GM21515 (cell line): Measurements from ENCODE around the gene CAMK2G.
"Not testable (repeated sequence)": the region's sequence is repeated elsewhere in the genome, so short reads cannot be mapped to it uniquely, and the experiment has no call there.

ENCODE experiments used
- ATAC-seq: cut with Tn5 transposase; IDR thresholded peaks from one replicate; pipeline ENCODE4 v1.9.1; 2021; ENCODE audit not compliant: unreplicated experiment

The CAMK2G gene

DNA sequence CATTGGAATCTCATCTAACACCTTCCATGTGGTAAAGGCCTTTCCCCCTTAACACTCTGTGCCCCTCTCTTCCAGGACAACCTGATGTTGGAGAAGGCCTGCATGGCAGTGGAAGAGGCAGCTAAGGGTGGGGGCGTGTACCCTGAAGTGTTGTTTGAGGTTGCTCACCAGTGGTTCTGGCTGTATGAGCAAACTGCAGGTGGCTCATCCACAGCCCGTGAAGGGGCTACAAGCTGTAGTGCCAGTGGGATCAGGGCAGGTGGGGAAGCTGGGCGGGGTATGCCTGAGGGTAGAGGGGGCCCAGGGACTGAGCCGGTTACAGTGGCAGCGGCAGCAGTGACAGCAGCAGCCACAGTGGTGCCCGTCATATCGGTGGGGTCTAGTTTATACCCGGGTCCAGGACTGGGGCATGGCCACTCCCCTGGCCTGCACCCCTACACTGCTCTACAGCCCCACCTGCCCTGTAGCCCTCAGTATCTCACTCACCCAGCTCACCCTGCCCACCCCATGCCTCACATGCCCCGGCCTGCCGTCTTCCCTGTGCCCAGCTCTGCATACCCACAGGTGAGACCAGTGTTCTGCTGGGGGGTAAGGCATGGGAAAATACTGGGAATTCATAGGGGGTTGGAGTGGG is 75.3 kb downstream of the CAMK2G start:
- no peak for ATAC-seq

DNA sequence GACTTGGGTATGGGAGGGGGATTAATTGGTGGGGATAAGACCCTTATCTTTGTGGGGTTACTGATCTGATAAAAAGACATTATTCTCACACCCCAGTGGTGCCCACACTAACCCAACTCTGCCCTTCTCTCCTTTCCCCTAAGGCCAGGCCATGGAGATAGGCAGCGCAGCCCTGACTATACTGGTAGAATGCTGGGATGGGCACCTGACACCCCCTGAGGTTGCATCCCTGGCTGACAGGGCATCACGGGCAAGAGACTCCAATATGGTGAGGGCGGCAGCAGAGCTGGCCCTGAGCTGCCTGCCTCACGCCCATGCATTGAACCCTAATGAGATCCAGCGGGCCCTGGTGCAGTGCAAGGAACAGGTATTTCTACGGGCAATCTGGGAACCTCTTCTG is 76.3 kb downstream of the CAMK2G start:
- ATAC-seq = no peak

DNA sequence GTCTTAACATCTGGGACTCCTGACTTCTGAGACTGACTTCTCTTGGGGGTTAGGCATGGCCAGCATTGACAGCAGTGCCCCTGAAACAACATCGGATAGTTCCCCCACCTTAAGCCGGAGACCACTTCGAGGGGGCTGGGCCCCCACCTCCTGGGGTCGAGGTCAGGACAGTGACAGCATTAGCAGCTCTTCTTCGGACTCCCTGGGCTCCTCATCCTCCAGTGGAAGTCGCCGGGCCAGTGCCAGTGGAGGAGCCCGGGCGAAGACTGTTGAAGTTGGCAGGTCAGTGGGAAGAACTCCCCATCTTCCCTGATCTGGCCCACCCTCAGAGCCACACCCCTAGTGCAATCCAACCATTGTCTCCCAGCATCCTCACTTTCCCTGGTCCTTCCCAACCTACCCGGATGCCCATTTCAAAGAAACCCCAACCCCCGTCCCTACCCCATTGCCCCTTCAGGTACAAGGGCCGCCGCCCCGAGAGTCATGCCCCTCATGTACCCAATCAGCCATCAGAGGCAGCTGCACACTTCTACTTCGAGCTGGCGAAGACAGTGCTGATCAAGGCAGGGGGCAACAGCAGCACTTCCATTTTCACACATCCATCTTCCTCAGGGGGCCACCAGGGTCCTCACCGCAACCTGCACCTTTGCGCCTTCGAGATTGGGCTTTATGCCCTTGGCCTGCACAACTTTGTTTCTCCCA is 76.9 kb downstream of the CAMK2G start:
- no peak for ATAC-seq

DNA sequence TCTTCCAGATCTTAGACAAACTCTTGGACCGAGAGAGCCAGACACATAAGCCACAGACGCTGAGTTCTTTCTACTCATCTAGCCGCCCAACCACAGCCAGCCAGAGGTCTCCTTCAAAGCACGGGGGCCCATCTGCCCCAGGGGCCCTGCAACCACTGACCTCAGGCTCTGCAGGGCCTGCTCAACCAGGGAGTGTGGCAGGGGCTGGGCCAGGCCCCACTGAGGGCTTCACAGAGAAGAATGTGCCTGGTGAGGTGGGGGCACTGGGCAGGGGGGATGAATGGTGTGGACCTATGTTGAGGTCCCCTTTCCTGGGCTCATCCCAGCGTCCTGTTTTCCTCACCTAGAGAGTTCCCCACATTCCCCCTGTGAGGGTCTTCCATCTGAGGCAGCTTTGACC is 77.6 kb downstream of the CAMK2G start:
- ATAC-seq = no peak

DNA sequence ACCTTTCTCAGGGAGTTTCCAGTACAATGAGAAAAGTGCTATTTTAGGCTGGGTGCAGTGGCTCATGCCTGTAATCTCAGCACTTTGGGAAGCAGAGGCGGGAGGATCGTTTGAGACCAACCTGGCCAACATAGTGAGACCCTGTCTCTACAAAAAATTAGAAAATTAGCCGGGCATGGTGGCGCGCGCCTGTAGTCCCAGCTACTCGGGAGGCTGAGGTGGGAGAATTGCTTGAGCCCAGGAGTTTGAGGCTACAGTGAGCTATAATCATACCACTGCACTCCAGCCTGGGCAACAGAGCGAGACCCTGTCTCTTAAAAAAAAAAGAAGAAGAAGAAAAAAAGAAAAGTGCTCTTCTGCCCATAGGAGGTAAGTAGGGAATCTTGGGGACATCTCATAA is 78.3 kb downstream of the CAMK2G start:
- ATAC-seq = not testable (repeated sequence)

DNA sequence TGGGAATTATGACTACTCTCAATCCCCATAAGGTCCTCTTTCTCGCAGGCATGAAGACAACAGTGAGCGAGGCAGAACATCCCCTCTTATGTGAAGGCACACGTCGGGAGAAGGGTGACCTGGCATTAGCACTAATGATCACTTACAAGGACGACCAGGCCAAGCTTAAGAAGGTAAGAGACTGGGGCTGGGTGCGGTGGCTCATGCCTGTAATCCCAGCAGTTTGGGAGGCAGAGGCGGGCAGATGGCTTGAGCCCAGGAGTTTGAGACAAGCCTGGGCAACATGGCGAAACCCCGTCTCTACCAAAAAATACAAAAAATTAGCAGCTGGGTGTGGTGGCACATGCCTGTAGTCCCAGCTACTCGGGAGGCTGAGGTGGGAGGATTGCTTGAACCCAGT is 78.9 kb downstream of the CAMK2G start:
- ATAC-seq = not testable (repeated sequence)

DNA sequence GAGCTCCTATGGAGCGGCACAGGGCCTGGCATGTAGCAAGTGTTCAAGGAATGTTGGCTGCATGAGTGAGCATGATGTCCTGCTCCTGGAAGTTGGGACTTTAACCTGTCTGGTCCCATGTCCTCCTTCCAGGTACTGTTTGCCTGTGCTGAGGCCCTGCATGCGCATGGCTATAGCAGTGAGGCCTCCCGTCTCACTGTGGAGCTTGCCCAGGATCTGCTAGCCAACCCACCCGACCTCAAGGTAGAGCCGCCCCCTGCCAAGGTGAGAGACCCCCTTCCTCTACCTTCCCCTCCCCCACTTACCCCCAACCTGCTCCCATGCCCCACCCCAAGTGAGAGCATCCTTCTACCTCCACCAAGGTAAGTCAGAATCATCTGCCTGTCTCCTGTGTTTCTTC is 80.9 kb downstream of the CAMK2G start:
- no peak for ATAC-seq

DNA sequence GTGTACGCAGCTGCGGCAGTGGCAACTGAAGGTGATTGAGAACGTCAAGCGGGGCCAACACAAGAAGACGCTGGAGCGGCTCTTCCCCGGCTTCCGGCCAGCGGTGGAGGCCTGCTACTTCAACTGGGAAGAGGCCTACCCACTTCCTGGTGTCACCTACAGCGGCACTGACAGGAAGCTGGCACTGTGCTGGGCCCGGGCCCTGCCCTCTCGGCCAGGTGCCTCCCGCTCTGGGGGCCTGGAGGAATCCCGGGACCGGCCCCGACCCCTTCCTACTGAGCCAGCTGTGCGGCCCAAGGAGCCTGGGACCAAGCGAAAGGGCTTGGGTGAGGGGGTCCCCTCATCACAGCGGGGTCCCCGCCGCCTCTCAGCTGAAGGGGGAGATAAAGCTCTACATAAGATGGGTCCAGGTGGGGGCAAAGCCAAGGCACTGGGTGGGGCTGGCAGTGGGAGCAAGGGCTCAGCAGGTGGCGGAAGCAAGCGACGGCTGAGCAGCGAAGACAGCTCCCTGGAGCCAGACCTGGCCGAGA is 82.4 kb downstream of the CAMK2G start:
- ATAC-seq = no peak

DNA sequence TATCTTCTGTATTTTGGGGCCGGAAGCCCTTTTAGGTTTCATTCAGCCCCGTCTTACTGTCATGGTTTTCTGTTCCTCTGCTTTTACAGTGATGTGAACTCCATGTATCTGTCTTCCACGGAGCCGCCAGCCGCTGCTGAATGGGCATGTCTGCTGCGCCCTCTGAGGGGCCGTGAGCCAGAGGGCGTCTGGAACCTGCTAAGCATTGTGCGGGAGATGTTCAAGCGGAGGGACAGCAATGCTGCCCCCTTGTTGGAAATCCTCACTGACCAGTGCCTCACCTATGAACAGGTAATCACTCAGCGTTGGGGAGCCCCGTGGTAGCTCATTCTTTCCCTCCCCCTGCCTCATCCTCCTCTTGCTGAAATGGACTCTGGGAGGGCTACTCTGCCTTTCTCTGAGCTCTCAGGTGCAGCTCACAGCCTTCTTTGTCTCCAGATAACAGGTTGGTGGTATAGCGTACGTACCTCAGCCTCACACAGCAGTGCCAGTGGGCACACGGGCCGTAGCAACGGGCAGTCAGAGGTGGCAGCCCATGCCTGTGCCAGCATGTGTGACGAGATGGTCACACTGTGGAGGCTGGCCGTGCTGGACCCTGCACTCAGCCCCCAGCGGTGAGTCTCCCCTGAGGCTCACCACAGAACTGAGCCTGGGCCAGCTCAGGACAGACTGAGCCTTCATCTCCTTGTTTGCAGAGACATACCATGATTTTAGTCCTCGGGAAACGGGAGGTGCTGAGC is 83.3 kb downstream of the CAMK2G start:
- no peak for ATAC-seq

DNA sequence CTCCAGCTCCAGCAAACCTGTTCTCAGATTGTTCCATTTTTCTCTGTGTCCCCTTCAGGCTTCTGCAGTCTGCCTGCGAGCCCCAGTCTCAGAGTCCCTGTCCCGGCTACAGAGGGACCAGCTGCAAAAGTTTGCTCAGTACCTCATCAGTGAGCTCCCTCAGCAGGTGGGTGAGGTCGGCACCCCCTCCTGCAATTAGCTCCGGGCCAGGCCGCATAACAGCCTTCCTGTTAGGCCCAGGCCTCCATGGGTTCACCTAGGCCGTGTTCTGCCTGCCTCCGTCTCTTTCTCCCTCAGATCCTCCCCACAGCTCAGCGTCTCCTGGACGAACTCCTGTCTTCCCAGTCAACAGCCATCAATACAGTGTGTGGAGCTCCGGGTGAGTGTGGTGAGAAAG is 84.7 kb downstream of the CAMK2G start:
- no peak for ATAC-seq

DNA sequence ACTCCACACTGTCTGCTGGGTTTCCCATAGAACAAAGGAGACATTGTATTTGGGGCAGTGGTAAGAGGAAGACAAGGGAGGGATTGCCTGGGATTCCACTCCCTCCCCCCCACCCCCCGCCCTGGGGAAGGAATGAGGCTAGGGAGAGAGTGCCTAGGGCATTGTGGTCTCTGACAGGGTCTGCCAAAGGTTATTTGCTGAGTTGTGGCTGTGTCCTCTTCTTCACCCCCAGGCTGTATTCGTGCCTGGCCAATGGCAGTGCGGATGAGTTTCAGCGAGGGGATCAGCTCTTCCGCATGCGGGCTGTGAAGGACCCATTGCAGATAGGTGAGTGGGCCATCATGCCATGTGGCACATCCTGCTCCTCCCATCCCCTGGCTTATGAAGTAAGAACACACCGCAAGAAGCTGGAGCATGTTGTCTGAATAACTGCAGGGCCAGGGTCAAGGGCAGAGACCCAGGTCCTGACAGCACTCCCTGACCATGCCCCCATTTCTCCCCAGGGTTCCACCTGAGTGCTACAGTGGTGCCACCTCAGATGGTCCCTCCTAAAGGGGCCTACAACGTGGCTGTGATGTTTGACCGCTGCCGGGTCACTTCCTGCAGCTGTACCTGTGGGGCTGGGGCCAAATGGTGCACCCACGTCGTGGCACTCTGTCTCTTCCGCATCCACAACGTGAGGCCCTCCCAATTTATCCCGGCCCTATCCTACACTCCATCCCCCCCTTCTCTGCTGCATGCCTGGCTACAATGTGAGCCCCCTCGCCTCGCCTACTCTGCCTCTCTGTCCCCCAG is 85.3 kb downstream of the CAMK2G start:
- no peak for ATAC-seq

DNA sequence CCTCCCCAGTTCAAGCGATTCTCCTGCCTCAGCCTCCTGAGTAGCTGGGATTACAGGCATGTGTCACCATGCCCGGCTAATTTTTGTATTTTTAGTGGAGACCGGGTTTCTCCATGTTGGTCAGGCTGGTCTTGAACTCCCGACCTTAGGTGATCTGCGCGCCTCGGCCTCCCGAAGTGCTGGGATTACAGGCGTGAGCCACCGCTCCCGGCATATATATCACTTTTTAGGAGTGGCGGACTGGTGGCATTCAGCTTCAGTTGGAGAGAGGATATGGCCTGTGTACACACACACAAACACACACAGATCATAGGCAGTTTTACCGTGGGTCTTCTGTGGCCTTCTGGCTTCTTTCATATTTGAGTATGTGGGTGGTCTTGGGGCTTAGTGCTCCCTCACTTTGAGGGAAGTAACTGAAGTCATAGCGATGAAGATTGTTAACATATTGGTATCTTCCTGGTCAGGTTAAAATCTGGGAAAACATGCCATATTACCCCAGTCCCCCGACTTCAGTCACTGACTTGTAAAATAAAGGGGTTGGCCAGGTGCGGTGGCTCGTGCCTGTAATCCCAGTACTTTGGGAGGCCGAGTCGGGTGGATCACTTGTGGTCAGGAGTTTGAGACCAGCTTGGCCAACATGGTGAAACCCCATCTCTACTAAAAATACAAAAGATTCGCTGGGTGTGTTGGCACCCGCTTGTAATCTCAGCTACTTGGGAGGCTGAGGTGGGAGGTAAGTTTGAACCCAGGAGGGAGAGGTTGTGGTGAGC is 87.1 kb downstream of the CAMK2G start:
- ATAC-seq = not testable (repeated sequence)

DNA sequence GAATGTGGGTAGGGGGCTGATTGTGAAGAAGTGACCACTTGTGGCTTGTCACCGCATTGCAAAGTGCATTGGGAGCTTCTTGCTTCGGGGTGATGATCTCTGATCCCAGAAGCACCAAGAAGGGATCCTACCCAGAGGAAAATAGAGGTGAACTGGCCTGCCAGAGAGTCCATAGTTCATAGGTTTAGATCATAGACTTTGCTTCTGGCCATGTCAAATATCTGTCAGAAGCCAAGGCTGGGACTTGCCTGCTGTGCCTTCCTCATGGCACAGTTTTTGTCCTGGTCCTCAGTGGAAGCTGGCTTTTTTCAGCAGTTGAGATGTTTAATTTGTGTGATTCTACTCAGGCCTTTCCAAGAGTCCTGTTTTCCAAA is 87.9 kb downstream of the CAMK2G start:
- ATAC-seq = no peak

DNA sequence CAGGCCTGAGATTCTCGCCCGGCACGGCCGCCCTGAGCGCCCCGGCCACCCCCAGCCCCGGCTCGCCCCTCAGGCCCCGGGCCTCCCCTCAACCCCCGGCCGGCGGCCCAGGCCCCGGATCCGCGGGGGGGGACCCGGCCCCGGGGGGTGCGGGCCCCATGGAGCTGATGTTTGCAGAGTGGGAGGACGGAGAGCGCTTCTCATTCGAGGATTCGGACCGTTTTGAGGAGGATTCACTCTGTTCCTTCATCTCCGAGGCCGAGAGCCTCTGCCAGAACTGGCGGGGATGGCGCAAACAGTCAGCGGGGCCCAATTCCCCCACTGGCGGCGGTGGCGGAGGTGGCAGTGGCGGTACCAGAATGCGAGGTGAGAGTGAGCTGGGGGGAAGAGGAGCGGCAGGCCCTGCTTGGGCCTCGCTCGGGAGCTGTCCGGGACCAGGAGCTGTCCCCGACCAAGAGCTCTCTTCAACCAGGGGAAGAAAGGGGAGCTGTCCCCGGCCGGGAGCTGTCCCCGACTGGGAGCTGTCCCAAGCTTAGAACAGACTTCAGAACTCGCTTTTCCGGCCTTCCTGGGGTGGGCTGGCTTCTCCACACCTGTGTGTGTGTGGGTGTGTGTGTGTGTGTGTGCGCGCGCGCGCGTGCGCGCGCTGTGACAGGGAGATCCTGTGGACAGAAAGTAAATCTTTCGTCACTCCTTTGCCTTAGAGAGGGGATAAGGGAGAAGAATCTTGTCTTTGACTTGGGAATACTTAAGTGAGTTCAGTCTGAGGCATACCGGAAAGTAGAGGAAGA is 88.4 kb downstream of the CAMK2G start:
- peak; percentile 15 for ATAC-seq

DNA sequence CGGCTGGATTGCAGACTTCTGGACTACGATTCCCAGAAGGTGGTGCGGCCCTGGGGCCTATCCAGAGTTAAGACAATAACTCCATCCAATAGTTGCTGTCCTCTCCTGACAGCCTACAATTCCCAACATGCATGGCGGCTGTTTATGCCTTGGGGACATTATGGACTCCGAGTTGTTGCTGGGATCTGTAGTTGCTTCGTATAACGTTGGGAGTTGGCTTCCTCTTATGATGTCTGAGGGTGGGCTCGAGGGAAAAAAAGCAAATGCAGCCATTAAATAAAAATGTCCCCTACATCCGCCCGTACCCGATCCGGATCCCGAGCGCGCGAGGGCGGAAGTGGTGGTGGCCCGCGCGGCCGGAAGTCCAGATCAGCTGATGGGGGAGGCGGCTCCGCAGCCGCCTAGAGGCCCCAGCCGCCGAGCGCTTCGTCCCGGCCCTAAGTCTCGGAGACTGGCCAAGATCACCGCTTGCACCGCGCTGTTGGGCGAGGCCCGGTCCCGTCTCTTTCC is 89.1 kb downstream of the CAMK2G start, which contains the start of gene ZSWIM8:
TSS of gene ZSWIM8 (plus strand) at position 396 of the 510 bp plus-strand sequence. CDS start 273 bp downstream, outside the sequence.
- peak; percentile 75 for ATAC-seq

DNA sequence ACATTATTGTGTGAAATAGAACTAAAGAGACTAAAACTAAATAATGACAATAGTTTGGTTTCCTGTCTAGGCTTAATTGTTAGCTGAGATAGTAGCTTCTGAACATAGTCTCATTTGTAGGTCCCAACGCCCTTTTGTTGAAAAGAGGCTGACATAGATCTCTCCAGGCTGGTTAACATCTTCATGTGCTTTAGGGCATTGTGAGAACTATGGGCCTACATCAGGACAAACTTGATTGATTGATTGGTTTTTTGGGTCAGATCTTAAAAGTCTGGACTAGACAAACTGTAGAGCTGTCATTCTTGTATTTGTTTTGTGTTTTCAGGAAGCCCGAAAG is 91.6 kb downstream of the CAMK2G start:
- no peak for ATAC-seq

DNA sequence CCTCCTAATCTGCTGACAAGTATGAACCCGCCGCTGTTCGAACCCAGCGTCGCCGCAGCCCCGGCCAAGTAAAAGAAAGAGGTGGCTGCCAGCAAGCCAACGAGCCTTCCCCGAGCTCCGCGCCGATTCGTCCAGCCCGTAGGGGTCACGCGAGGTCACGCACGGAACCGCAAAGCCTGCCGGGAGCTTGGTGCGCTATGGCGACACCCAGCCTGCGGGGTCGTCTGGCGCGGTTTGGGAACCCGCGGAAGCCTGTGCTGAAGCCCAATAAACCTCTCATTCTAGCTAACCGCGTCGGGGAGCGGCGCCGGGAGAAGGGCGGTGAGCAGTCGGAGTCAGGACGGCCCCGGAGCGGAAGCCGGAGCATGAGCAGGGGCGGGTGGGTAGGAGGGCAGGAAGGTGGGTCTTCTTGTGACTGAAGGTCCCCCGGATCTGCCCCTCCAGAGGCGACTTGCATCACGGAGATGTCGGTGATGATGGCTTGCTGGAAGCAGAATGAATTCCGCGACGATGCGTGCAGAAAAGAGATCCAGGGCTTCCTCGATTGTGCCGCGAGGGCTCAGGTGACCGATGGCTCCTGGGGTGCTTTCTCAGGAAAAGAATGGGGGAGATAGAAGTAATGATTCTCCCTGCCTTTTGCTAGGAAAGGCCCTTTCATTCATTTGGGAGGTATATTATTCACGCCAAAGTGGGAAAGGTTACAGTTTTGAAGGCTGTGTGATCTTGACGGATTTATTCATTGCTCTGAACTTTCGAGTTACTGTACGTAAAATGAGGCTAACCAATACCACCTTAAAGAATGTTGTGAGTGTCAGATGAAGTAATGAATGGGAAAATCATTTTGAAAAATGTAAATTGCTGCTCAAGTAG is 92.2 kb downstream of the CAMK2G start, which contains the start of gene CHCHD1:
TSS of gene CHCHD1 (plus strand) at position 170 of the 870 bp plus-strand sequence. CDS start at position 198, 28 bp downstream.
- ATAC-seq = peak; percentile 49

DNA sequence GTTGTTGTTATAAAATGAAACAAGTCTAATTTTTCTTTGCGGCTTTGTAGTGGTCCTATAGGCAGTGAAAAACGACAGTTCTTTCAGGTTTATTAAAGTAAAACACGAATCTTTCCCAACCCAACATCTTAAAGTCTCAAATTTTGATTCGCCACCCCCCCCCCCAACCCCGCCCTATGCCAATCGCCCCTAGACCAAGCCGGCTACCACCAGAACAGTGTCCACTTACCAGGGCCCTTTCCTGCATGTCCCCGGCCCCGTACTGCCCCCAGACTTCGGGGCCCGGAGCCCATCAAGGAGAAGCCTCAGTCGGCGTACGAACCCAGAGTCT is 92.8 kb downstream of the CAMK2G start:
- ATAC-seq = peak; percentile 1
